SK-N-SH treated with all-trans-retinoic acid at 6 μM for 48 hours (cell line): ENCODE measurements around the gene FPR3.
"Not testable (repeated sequence)": the region's sequence is repeated elsewhere in the genome, so short reads cannot be mapped to it uniquely, and the experiment has no call there.

ENCODE experiments used
- CSDC2 ChIP-seq: fragments of 250-450 bp; sonication (Bioruptor Pico); IDR thresholded peaks from 2 replicates; pipeline ENCODE4 v1.5.0; 2020; ENCODE audit warnings: mild to moderate bottlenecking, moderate library complexity
- ESRRG ChIP-seq: fragments of 250-450 bp; sonication (Bioruptor Pico); IDR thresholded peaks from 2 replicates; pipeline ENCODE4 v1.6.1; 2021; ENCODE audit warnings: mild to moderate bottlenecking
- ISL1 ChIP-seq: fragments of 250-450 bp; sonication (Bioruptor Pico); IDR thresholded peaks from 2 replicates; pipeline ENCODE4 v2.1.2; 2022; ENCODE audit warnings: mild to moderate bottlenecking, moderate library complexity
- TCF4 ChIP-seq: fragments of 250-450 bp; sonication (Bioruptor Pico); IDR thresholded peaks from 2 replicates; pipeline ENCODE4 v1.8.0; 2021; ENCODE audit warnings: mild to moderate bottlenecking, moderate library complexity, borderline replicate concordance
- ZC3H10 ChIP-seq: fragments of 250-450 bp; sonication (Bioruptor Pico); IDR thresholded peaks from 2 replicates; pipeline ENCODE4 v1.5.1; 2021; ENCODE audit warnings: mild to moderate bottlenecking, moderate library complexity
- ZFP30 ChIP-seq: fragments of 450-650 bp; formaldehyde crosslinking; IDR thresholded peaks from 2 replicates; pipeline ENCODE4 v1.5.0; 2022; ENCODE audit warnings: mild to moderate bottlenecking, moderate library complexity
- ZNF565 ChIP-seq: fragments of 450-650 bp; formaldehyde crosslinking; conservative IDR thresholded peaks from 2 replicates; pipeline ENCODE4 v1.5.0; 2020; ENCODE audit warnings: low read depth, mild to moderate bottlenecking, moderate library complexity
- TF ChIP-seq, protein P1 (sequence below): fragments of 250-450 bp; sonication (Bioruptor Pico); IDR thresholded peaks from 2 replicates; pipeline ENCODE4 v1.8.0; 2020; ENCODE audit warnings: mild to moderate bottlenecking, moderate library complexity, borderline replicate concordance
- TF ChIP-seq, protein P2 (sequence below): fragments of 250-450 bp; sonication (Bioruptor Pico); IDR thresholded peaks from 2 replicates; pipeline ENCODE4 v1.5.1; 2021; ENCODE audit warnings: mild to moderate bottlenecking, moderate library complexity

DNA sequence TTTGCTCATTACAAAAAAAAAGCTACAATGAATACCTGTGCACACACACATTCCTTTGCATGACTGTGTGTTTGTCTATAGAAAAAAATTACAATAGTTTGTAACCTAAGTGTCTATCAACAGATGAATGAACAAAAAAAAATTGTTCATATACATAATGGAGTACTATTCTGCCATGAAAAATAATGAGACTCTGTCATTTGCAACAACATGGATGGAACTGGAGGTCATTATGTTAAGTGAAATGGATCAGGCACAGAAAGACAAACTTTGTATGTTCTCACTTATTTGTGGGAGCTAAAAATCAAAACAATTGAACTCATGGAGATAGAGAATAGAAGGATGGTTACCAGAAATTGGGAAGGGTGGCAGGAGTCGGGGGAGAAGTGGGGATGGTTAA is 18.4 kb upstream of the FPR3 start:
- not testable (repeated sequence) for TF ChIP-seq ZFP30 (CRISPR knock-in tag); ISL1 (CRISPR knock-in tag); ESRRG; CSDC2; ZNF565 (CRISPR knock-in tag); ZC3H10 (CRISPR knock-in tag); TCF4 (CRISPR knock-in tag)
- TF ChIP-seq, protein P1, sequence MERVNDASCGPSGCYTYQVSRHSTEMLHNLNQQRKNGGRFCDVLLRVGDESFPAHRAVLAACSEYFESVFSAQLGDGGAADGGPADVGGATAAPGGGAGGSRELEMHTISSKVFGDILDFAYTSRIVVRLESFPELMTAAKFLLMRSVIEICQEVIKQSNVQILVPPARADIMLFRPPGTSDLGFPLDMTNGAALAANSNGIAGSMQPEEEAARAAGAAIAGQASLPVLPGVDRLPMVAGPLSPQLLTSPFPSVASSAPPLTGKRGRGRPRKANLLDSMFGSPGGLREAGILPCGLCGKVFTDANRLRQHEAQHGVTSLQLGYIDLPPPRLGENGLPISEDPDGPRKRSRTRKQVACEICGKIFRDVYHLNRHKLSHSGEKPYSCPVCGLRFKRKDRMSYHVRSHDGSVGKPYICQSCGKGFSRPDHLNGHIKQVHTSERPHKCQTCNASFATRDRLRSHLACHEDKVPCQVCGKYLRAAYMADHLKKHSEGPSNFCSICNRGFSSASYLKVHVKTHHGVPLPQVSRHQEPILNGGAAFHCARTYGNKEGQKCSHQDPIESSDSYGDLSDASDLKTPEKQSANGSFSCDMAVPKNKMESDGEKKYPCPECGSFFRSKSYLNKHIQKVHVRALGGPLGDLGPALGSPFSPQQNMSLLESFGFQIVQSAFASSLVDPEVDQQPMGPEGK (CRISPR knock-in tag), result not testable (repeated sequence)
- TF ChIP-seq, protein P2, sequence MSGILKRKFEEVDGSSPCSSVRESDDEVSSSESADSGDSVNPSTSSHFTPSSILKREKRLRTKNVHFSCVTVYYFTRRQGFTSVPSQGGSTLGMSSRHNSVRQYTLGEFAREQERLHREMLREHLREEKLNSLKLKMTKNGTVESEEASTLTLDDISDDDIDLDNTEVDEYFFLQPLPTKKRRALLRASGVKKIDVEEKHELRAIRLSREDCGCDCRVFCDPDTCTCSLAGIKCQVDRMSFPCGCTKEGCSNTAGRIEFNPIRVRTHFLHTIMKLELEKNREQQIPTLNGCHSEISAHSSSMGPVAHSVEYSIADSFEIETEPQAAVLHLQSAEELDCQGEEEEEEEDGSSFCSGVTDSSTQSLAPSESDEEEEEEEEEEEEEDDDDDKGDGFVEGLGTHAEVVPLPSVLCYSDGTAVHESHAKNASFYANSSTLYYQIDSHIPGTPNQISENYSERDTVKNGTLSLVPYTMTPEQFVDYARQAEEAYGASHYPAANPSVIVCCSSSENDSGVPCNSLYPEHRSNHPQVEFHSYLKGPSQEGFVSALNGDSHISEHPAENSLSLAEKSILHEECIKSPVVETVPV (CRISPR knock-in tag), result not testable (repeated sequence)
